ENCODE results near the gene SEMG1.

- TF ChIP-seq, protein P1, sequence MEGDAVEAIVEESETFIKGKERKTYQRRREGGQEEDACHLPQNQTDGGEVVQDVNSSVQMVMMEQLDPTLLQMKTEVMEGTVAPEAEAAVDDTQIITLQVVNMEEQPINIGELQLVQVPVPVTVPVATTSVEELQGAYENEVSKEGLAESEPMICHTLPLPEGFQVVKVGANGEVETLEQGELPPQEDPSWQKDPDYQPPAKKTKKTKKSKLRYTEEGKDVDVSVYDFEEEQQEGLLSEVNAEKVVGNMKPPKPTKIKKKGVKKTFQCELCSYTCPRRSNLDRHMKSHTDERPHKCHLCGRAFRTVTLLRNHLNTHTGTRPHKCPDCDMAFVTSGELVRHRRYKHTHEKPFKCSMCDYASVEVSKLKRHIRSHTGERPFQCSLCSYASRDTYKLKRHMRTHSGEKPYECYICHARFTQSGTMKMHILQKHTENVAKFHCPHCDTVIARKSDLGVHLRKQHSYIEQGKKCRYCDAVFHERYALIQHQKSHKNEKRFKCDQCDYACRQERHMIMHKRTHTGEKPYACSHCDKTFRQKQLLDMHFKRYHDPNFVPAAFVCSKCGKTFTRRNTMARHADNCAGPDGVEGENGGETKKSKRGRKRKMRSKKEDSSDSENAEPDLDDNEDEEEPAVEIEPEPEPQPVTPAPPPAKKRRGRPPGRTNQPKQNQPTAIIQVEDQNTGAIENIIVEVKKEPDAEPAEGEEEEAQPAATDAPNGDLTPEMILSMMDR (IDR thresholded peaks at IDR 0.05), result no peak
- TF ChIP-seq POLR2AphosphoS5 (IDR thresholded peaks at IDR 0.05), result no peak
Observed at GRCh38 chr20:45212836-45213235, 6.0 kb downstream of the SEMG1 start.
